RKO (cell line): ENCODE data around the gene SLC37A3.
"Not testable (repeated sequence)": the region's sequence is repeated elsewhere in the genome, so short reads cannot be mapped to it uniquely, and the experiment has no call there.

Source experiments
- DNase-seq: peaks from one replicate; pipeline ENCODE4 v3.0.0-alpha.2; 2016; ENCODE audit warnings: low spot score

The SLC37A3 gene

GRCh38 chr7:140314573-140315480 lies 83.5 kb downstream of the SLC37A3 start:
- DNase-seq, result no peak

GRCh38 chr7:140312141-140312846 lies 86.0 kb downstream of the SLC37A3 start:
- no peak for DNase-seq

- not testable (repeated sequence) for DNase-seq
Observed at GRCh38 chr7:140311128-140311527, 87.2 kb downstream of the SLC37A3 start.

- no peak for DNase-seq
Observed at GRCh38 chr7:140310337-140311002, 87.9 kb downstream of the SLC37A3 start.

- DNase-seq, result no peak
Observed at GRCh38 chr7:140308060-140308459, 90.3 kb downstream of the SLC37A3 start.

- peak; percentile 16 for DNase-seq
Observed at GRCh38 chr7:140304191-140304799, 94.0 kb downstream of the SLC37A3 start.

- DNase-seq, result no peak
Observed at GRCh38 chr7:140300243-140301136, 97.8 kb downstream of the SLC37A3 start.

GRCh38 chr7:140298213-140298612 lies 100.1 kb downstream of the SLC37A3 start:
- no peak for DNase-seq

GRCh38 chr7:140297192-140297591 lies 101.1 kb downstream of the SLC37A3 start:
- no peak for DNase-seq

- no peak for DNase-seq
Observed at GRCh38 chr7:140295224-140295738, 103.0 kb downstream of the SLC37A3 start.

GRCh38 chr7:140294454-140294853 lies 103.9 kb downstream of the SLC37A3 start:
- no peak for DNase-seq

GRCh38 chr7:140292438-140292837 lies 105.9 kb downstream of the SLC37A3 start:
- no peak for DNase-seq

- no peak for DNase-seq
Observed at GRCh38 chr7:140289804-140290203, 108.5 kb downstream of the SLC37A3 start.

GRCh38 chr7:140287988-140288387 lies 110.3 kb downstream of the SLC37A3 start:
- no peak for DNase-seq

- no peak for DNase-seq
Observed at GRCh38 chr7:140285938-140286337, 112.4 kb downstream of the SLC37A3 start.

GRCh38 chr7:140284062-140284461 lies 114.3 kb downstream of the SLC37A3 start:
- no peak for DNase-seq
